NCI-H2227 (cell line): ENCODE results near the gene PKHD1.

Source experiments
- DNase-seq: peaks from one replicate; lab custom pipeline; 2025; ENCODE audit not compliant: unreplicated experiment; lab: John Stamatoyannopoulos, UW

PKHD1 gene

GRCh38 chr6:51574040-51574439 lies 513.4 kb downstream of the PKHD1 start:
- DNase-seq, result no peak

- no peak for DNase-seq
Measured at GRCh38 chr6:51571168-51571567, 516.2 kb downstream of the PKHD1 start.

GRCh38 chr6:51570168-51570921 lies 517.1 kb downstream of the PKHD1 start:
- DNase-seq, result no peak

- DNase-seq, result no peak
Measured at GRCh38 chr6:51569594-51569993, 517.8 kb downstream of the PKHD1 start.

GRCh38 chr6:51568771-51569170 lies 518.6 kb downstream of the PKHD1 start:
- no peak for DNase-seq

- no peak for DNase-seq
Measured at GRCh38 chr6:51565472-51565871, 521.9 kb downstream of the PKHD1 start.
